NCI-H526 (cell line): ENCODE measurements around the gene ACOXL.
"Not testable (repeated sequence)": the region's sequence is repeated elsewhere in the genome, so short reads cannot be mapped to it uniquely, and the experiment has no call there.

Experiments
- DNase-seq, 2 experiments: peaks; one replicate each; lab custom pipeline; 2025; lab: John Stamatoyannopoulos, UW

The ACOXL gene

DNA sequence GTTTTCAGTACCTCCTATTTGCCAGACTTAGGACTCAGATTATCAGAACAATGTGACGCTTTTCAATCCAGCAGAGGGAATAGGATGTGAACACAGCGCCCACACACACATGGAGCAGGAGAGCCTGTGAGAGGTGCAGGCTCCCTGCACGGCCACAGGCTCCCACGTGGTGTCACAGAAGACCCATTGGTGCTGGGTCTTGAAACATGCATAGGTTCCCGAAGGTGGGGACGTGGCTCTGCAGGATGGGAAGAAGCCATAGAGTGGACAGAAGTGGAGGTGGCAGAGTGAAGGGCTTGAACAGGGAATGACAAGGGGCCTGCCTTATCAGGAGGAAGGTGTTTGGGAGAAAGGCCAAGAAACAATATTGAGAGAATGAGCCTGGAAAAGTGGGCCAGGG, 309.9 kb downstream of the ACOXL start:
- no peak for DNase-seq

DNA sequence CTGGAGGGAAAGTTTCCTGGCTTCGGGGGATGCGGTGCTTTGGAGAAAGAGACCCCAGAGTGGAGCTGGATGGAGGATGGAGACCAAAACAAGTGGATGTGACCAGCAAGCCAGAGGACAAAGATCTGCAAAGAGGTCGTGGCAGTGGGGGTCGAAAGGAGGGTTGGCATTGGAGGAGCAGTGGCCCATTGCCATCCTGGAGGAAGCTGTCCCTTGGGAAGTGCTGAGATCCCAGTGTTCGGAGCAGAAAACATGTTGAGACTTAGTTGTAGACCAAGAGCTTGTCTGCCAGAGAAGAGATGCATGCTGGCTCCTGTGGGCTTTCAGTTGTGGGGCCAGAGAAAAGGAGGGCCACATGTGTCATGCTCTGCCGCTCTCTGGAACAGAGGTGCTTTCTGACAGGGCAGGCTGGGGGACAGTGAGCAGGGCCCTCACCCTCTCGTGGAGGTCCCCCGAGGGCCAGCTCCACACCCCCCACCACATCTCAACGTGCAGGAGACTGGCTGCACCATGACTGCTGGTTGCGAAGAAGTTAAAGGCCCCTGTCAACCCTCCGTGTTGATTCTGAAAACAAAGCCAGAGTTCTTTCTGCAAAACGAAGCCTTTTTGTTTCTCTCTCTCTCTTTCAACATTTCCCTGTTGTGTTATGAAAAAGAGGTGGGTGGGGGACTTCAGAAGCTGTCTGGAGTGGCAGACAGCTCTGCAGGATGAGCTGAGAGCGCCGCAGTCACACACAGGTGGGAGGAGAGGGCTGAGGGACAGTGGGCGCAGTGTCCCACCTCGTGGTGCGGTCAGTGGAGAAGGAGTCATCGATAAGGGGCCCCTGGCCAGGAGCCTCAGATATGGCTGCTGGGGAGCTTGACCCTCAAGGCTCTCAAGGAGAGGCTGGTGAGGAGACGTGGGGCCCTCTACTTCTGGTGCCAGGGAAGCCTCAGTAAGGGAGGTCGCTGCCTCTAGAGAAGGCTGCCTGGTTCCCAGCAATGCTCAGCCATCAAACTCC, 310.7 kb downstream of the ACOXL start:
- DNase-seq, result no peak

DNA sequence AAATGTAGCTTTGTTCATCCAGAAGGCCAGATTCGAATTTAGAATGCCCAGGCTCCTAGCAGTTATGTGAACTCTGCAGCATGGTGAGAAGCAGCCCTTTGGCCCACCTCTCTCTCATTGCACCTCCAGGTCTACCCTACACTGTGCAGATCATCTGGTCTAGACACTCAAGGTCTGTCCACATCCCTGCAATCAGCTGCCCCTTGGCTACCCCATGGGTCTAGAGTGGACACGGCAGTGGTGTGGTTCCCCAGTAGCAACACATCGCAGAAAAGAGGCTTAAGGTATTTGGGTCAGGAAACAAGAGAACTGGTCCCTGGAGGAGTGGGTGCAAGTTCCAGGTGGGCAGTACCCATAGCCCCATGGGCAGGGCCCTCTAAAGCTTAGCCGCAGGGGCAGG, 311.7 kb downstream of the ACOXL start:
- DNase-seq, result no peak

- DNase-seq, result not testable (repeated sequence)
Measured at GRCh38 chr2:111045236-111045635, 312.9 kb downstream of the ACOXL start.

GRCh38 chr2:111045771-111046444, 313.5 kb downstream of the ACOXL start:
- no peak for DNase-seq

DNA sequence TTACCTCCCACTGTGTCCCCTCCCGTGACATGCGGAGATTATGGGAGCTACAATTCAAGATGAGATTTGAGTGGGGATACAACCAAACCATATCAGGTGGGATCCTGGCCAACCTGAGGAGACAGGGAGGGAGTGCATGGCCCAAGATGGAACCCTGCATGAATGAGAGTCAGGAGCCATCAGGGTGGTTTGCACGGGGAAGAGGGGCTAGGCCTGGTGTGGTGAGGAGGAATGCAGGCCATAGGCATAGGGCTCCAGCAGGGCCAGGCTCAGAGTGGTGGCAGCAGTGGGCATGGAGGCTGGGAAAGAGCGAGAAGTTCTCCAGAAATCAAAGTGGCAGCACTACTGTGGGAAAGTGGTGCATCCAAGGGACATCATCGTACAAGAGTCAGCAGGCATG, 314.3 kb downstream of the ACOXL start:
- no peak for DNase-seq

- no peak for DNase-seq
Measured at GRCh38 chr2:111048856-111049768, 316.7 kb downstream of the ACOXL start.

DNA sequence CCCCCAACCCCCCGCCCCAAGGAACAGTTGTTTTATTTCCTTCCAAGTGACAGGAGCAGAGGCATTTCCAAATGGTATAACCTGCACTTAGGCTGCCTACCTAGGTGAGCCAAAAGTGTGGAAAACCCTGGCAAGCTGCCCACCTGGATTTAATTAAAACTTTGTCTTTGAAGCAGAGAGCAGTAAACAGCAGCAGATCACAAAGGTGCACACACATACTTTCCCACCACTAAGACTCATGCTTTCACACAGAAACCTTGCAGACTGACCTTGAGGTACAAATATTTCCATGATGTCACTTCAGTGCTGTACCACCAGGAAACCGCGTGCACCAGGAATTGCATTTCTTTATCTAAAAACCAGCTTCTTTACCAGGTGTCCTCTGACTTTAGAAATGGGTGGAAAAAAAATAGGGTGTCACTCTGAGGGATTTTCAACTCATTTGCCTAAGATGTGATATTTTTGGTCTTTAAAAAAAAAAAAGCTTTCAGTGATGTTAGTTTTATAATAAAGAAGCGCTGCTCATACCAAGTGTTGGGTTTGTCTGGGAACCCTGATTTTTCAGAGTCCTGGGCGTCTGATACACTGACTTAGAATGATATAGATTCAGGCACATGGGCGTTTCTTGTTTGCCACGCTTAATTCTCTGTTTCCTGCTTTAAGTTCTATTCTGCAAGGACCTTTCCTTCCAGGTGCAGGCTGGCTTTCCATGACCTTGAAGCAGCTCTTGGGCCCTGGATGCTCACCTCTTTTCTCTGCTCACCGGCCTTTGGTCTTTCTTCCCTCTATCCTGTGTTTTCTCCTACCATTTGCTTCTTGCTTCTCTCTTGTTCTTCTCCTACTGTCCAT, 317.6 kb downstream of the ACOXL start:
- DNase-seq, result no peak

GRCh38 chr2:111050701-111051376, 318.5 kb downstream of the ACOXL start:
- no peak for DNase-seq

DNA sequence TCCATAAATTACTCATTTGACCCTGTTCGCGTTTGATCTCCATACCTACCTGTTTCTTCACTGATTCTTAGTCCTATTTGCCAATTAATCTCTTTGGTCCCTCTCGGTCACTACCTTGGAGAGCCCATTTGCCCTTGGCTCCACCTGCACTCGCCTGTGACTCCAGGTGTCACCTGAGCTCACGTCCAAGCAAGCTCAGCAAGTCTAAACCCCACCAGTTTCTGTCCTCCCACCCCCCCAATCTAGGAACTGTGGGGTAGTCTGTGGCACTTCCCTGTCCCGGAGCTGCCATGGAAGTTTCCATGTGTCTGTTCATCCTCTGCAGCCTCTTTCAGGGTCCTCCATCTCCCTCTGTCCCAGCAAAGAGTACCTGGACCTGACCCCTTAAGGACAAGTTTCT, 320.2 kb downstream of the ACOXL start:
- DNase-seq, result no peak

DNA sequence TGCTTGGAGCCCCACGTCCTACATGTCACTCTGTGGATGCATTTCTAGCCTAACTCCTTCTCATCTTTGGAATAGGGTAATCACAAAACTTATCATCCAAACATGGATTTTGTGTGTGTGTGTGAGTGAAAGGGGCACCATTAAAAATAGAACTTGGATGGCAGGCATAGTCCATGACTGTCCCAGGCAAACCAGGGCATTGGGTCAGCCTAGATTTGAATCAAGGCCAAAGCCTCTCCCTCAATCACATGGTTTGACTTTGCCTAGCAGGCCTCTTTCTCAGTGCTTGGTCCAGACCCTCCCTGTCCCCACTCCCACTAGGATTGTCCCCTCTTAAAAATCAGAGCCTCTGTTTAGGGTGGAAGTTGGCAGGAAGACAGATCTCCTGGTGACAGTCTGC, 320.9 kb downstream of the ACOXL start:
- DNase-seq, result no peak

GRCh38 chr2:111053825-111054515, 321.6 kb downstream of the ACOXL start:
- no peak for DNase-seq

DNA sequence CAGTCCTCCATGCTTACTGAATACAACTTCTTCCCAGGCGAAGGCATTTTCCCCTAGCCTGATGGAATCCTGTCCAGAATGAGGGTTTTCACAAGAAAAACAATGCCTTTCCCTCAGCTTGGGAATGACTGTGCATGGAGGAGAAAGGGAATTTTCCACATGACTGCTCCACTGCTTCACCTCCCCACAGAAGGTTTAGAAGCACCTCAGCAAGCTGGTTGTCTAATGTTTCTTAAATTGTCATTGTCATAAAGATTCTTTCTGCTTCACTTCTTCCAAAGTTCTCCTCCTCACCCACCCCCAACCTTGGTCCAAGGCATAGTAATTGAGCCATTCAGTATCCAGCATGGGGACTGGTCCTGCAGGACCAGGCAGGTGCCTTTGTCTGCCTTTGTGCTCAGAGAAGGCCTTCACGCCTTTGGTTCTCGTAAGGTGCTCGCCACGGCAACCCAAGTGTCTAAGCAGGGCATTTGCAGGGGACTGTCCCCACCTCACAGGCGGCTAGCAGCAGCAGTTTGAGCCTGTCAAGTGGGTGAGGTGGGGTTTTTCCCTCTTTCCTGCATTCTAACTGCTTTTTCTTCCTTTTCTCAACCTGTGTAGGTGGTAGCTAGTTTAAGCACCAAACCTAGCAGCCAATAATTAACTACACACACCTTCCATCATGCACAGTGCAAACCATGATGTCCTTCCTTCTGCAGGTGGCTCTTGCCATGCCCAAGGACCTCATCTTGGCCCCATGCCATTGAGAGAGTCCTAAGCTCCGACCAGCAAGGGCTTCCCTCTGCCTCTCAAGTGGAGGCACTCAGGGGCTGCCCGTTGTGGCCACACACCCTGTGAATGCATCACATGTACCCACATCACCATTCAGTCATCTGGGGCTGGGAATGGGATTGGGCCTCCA, 322.7 kb downstream of the ACOXL start:
- DNase-seq, result no peak

DNA sequence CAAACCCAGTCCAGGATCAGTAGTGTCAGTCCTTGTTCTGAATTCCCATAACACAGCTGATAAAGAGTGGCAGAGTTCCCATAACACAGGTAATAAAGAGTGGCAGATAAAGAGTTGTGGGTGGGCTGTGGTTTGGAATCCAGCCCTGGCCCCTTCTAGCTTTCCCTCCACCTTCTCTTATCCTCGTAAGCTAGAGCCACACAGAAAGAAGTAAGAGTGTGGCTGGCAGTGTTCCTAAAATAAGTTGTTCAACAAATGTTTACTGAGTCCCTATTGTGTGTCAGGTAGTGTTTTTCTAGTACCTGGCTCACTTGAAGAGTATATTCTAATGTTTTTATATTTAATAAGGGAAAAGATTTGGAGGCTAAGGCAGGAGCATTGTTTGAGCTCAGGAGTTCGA, 323.4 kb downstream of the ACOXL start:
- DNase-seq, result no peak

- no peak for DNase-seq
Measured at GRCh38 chr2:111057045-111057444, 324.7 kb downstream of the ACOXL start.

- DNase-seq, result no peak
Measured at GRCh38 chr2:111057721-111058120, 325.3 kb downstream of the ACOXL start.

DNA sequence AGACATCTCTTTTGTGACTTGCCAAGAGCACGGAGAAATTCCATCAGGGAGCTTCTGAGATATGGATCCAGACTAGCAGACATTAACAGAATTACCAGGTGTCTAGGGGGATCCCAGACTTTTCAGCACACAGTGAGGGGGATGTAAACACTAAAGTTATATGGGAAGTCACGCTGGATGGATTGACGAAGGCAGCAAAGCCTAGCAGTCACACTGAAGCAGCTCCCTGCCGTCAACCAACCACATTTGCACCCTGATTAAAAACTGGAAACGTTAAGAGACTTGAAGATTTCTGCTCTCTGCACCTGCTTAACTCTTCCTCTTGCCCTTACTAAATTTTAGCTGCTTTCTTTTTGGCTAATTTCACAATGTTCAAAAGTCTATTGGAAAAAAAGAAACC, 325.9 kb downstream of the ACOXL start:
- no peak for DNase-seq

DNA sequence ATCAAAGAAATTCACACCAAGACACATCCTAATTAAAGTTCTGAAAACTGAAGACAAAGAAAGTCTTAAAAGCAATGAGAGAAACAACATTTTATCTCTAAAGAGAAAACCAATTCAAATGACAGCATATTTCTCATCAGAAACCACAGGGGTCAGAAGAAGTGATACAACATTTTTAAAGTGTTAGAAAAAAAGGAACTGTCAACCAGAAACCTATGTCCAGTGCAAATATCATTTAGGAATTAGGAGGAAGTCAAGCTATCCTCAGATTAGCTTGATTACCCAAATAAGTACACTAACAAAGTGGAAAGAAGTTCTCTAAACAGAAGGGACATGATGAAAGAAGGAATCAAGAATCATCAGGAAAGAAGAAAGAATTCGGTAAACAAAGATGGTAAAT, 328.8 kb downstream of the ACOXL start:
- DNase-seq, result no peak

DNA sequence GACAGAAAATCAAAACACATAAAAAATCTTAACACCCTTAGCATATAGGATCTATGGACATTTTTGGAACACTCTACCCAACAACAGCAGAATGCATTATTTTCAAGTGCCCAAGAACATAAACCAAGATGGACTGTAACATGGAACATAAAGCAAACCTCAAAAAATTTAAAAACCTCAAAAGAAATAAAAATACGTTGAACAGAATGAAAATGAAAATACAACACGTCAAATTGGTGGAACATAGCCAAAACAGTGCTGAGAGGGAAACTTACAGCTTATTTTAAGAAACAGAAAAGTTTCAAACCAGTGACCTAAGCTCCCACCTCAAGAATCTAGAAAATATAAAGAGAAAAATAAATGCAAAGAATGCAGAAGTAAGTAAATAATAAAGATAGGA, 330.0 kb downstream of the ACOXL start:
- no peak for DNase-seq
